HG03064 (cell line): ENCODE results near the gene KCNE4.

ENCODE experiments used
- ATAC-seq: cut with Tn5 transposase; IDR thresholded peaks from one replicate; pipeline ENCODE4 v1.9.1; 2021; ENCODE audit warnings: low read depth; ENCODE audit not compliant: unreplicated experiment

The KCNE4 gene

DNA sequence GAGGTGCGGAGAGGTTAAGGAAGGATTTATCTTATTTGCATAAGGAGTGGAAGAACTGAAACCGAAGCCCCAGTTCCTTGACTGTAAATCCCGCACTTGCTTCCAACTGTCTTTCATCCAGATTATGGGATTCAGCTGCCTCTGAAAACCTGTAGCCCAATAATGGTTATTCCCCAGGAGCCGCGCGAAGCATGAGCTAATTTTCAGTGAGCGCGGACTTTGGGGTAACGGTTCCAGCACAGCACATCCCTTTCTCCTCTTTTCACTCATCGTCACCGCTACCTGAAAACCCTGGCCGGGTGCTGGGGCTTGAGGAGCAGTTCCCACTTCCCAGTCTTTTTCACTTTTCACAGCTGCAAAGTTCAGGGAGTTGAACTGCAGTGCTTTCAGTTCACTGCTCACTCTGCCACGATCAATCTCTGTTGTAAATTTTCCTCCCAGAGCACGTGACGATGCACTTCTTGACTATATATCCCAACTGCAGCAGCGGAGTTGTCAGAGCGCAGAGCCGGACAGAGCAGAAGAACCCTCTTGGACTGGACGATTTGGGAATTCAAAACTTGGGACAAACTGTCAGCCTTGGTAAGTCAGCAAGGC lies at the start of gene KCNE4:
Gene KCNE4 (plus strand): TSS at position 498 of the 597 bp plus-strand sequence. CDS start 641 bp downstream, outside the sequence.
- no peak for ATAC-seq

GRCh38 chr2:223003191-223003590 lies 48.8 kb upstream of the KCNE4 start:
- ATAC-seq, result no peak

DNA sequence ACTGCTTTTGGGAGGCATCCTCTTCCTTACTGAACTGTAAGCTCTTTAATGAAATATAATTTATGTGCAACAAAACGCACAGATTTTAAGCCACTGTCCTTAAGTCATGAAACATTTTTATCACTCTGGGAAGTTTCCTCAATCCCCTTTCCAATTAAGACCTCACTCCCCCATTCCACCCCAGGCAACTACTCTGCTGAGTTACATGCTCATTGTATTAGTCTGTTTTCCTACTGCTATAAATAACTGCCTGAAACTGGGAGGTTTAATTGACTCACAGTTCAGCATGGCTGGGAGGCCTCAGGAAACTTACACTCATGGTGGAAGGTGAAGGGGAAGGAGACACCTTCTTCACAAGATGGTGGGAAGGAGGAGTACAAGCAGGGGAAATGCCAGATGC lies 46.5 kb upstream of the KCNE4 start:
- ATAC-seq, result no peak

DNA sequence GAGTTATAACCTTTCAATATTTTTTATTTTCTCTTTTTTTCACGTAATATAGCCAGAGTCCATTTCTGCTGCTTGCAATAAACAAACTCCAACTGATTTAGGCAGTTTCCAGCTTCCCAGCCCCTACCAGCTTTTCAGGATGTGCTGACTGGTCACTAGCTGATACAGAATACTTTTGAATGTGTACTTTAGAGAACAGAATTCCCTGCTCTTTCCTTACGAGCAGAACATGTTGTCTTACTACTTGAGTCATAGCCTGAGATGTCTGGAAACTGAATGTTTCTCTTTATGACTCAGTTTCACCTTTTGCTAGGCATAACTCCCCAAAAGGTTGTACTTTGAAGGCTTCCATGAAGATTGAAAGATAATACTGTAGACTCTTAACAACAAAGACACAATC lies 44.5 kb upstream of the KCNE4 start:
- ATAC-seq, result no peak

- no peak for ATAC-seq
Observed at GRCh38 chr2:223008162-223008561, 43.8 kb upstream of the KCNE4 start.

- no peak for ATAC-seq
Observed at GRCh38 chr2:223008956-223009355, 43.0 kb upstream of the KCNE4 start.

GRCh38 chr2:223010641-223011040 lies 41.3 kb upstream of the KCNE4 start:
- no peak for ATAC-seq

DNA sequence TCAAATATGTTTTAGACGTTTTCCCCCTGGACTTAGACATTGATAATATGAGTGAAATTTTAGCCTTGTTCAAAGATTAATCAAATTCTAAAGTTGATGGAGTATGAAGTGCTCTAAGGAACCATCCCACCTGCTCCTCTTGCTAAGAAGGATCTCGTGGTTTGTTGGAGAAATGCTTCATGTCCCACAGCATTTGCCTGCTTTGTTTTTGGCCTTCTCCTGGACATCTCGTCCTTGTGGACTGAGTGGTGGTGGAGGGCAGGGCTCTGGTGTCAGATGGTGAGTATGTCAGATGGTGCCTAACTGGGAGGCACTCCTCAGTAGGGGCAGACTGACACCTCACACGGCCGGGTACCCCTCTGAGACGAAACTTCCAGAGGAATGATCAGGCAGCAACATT lies 39.7 kb upstream of the KCNE4 start:
- ATAC-seq, result no peak

DNA sequence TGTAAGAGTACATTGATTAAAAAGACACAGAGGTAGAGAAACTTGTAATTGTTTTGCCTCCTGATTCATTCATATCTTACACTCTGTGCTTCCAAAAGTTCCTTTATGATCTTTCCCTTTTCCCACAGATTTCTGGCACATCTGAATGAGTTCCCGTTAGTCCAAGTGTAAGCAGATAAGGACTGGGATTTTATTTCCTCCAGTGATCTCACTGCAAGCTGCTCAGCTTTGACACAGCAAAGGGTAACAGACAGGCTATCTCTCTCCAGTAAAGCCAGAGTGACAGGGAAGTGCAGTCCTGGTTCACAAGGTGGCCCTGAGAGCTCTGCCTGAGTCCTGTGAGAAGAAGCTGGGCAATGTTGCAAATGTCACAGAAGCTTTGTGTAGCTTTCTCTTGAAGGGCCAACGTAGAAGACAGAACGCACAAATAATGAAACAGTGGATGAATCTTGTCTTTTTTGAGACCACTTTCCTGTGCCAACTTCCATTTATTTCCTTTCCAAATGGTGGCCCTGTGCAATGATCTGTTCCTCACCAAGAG lies 32.5 kb upstream of the KCNE4 start:
- ATAC-seq, result no peak

- peak; percentile 96 for ATAC-seq
Observed at GRCh38 chr2:223019987-223020717, 31.8 kb upstream of the KCNE4 start.

- no peak for ATAC-seq
Observed at GRCh38 chr2:223020971-223021675, 30.9 kb upstream of the KCNE4 start.

- ATAC-seq, result no peak
Observed at GRCh38 chr2:223026357-223027110, 25.5 kb upstream of the KCNE4 start.

GRCh38 chr2:223027442-223027841 lies 24.5 kb upstream of the KCNE4 start:
- no peak for ATAC-seq

GRCh38 chr2:223029287-223029686 lies 22.7 kb upstream of the KCNE4 start:
- ATAC-seq, result no peak

DNA sequence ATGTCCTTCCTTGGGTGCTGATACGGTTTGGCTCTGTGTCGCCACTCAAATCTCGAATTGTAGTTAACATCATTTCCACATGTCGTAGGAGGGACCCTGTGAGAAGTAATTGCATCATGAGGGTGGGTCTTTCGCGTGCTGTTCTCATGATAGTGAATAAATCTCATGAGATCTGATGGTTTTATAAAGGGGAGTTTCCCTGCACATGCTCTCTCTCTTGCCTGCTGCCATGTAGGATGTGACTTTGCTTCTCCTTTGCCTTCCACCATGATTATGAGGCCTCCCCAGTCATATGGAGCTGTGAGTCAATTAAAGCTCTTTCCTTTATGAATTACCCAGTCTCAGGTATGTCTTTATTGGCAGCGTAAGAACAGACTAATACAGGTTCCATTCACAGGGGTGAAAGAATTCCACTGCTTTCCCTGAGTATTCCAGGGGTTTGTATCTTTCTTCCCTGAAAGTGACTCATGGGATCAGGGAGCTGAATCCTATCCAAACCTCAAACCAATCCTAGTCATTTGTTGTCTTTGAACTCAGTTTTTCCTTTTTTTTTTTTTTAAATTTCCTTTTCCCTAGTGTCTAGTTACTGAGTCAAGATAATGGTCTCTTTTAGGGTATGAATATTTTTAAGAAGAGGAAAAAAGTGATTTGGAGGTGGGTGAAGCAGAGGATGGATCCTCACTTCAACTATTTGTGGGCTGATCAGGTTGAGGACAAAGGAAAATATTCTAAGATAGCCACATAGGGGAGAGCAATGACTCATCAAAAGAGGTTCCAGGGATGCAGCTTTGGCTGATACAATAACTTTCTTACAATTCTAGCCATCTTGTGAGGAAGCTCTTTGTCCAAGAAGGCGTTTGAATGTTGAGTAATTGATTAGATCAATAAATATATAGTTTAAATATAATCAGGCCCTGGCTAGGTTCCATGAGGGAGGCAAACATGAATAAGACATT lies 19.5 kb upstream of the KCNE4 start:
- no peak for ATAC-seq

- ATAC-seq, result no peak
Observed at GRCh38 chr2:223034221-223034975, 17.6 kb upstream of the KCNE4 start.

GRCh38 chr2:223036790-223037444 lies 15.1 kb upstream of the KCNE4 start:
- no peak for ATAC-seq

GRCh38 chr2:223037445-223037800 lies 14.6 kb upstream of the KCNE4 start:
- ATAC-seq, result no peak

- no peak for ATAC-seq
Observed at GRCh38 chr2:223039618-223040017, 12.4 kb upstream of the KCNE4 start.
